Measurements from ENCODE around the gene XRCC6.

DNA sequence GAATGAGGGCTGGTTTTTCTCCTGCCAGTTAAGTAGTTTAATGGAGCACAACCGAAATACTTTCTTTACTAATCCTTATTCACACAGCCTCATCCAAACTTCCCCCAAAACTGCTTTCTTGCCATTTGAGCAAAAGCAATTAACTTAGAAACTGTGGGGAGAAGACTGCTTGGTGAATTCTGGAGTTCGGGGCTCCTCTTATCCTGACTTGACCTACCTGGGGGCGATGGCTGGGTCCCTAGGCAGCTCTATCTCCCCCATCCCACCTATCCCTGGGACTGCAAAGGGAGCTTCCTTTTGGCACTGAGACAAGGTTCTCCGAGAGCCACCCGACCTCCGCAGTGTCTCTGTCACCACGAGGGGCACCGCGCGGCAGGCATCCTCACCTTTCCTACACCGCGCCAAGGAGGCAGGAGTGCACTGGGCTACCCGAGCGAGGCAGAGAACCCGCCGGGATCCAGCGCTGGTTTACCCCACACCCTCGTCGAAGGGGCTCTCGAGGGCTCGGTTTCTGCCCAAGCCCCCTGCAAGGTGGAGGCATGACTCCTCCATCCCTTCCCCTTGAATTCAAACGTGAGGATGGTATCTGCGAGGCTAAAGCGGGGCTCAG is 1.0 kb upstream of the XRCC6 start:
- TF ChIP-seq POLR2AphosphoS5 (IDR thresholded peaks at IDR 0.05) (no peak), POLR2A (IDR thresholded peaks at IDR 0.05) (no peak)
- TF ChIP-seq, protein P1, sequence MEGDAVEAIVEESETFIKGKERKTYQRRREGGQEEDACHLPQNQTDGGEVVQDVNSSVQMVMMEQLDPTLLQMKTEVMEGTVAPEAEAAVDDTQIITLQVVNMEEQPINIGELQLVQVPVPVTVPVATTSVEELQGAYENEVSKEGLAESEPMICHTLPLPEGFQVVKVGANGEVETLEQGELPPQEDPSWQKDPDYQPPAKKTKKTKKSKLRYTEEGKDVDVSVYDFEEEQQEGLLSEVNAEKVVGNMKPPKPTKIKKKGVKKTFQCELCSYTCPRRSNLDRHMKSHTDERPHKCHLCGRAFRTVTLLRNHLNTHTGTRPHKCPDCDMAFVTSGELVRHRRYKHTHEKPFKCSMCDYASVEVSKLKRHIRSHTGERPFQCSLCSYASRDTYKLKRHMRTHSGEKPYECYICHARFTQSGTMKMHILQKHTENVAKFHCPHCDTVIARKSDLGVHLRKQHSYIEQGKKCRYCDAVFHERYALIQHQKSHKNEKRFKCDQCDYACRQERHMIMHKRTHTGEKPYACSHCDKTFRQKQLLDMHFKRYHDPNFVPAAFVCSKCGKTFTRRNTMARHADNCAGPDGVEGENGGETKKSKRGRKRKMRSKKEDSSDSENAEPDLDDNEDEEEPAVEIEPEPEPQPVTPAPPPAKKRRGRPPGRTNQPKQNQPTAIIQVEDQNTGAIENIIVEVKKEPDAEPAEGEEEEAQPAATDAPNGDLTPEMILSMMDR (IDR thresholded peaks at IDR 0.05 in 8 of 11, conservative IDR thresholded peaks at IDR 0.05 in 3 of 11), result no peak
